ENCODE measurements around the gene COX14.

Gene COX14

GRCh38 chr12:50085615-50086072 is 26.4 kb upstream of the COX14 start:
- no peak for DNase-seq

- no peak for DNase-seq
These were observed 25.9 kb upstream of the COX14 start for GRCh38 chr12:50086148-50086547.

- DNase-seq, result no peak
These were observed 24.9 kb upstream of the COX14 start for GRCh38 chr12:50087151-50087550.

GRCh38 chr12:50087995-50088394 is 24.0 kb upstream of the COX14 start:
- DNase-seq, result no peak

- DNase-seq, result peak; percentile 52
These were observed 23.3 kb upstream of the COX14 start for GRCh38 chr12:50088577-50089335.

GRCh38 chr12:50089730-50090129 is 22.3 kb upstream of the COX14 start:
- DNase-seq, result no peak

GRCh38 chr12:50090391-50090790 is 21.6 kb upstream of the COX14 start:
- no peak for DNase-seq

GRCh38 chr12:50097952-50098351 is 14.1 kb upstream of the COX14 start:
- DNase-seq, result no peak

GRCh38 chr12:50099302-50100008 is 12.6 kb upstream of the COX14 start:
- no peak for DNase-seq

GRCh38 chr12:50100561-50100960 is 11.5 kb upstream of the COX14 start:
- no peak for DNase-seq

GRCh38 chr12:50101663-50102062 is 10.4 kb upstream of the COX14 start:
- DNase-seq, result no peak

- no peak for DNase-seq
These were observed 9.9 kb upstream of the COX14 start for GRCh38 chr12:50102131-50102531.

- DNase-seq, result no peak
These were observed 9.3 kb upstream of the COX14 start for GRCh38 chr12:50102646-50103309.

GRCh38 chr12:50103351-50103750 is 8.7 kb upstream of the COX14 start:
- DNase-seq, result no peak

- peak; percentile 79 for DNase-seq
These were observed 8.2 kb upstream of the COX14 start, which contains the start of gene GPD1 for GRCh38 chr12:50103767-50104321. Gene GPD1 (plus strand): TSS chr12:50104008. CDS start chr12:50104051, 43 bp downstream.

GRCh38 chr12:50104417-50105366 is 7.3 kb upstream of the COX14 start:
- no peak for DNase-seq

- no peak for DNase-seq
These were observed 6.1 kb upstream of the COX14 start for GRCh38 chr12:50105913-50106450.

- no peak for DNase-seq
These were observed 5.1 kb upstream of the COX14 start for GRCh38 chr12:50106907-50107306.

GRCh38 chr12:50107416-50108268 is 4.4 kb upstream of the COX14 start:
- DNase-seq, result no peak

- no peak for DNase-seq
These were observed 2.7 kb upstream of the COX14 start for GRCh38 chr12:50109319-50109718.
